Measurements from ENCODE around the gene CSF3R.
"Not testable (repeated sequence)": the region's sequence is repeated elsewhere in the genome, so short reads cannot be mapped to it uniquely, and the experiment has no call there.

The CSF3R gene

DNA sequence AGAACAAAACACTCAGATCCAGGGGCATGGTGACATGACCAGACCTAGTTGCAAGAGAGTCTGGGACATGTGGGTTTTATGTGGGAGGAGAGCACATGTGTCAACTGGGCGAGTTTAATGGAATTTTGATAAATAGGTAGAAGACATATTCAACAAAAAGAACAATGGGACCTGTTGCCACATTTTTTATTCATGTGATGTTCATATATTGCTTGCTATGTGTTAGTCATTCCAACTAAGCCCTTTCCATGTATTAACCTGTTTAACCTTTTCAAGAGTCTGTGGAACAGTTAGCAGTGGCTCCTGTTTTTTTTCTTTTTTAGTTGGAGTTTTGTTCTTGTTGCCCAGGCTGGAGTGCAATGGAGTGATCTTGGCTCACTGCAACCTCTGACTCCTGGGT lies 30.1 kb upstream of the CSF3R start:
- DNase-seq (ENCODE audit: low spot score): no peak

DNA sequence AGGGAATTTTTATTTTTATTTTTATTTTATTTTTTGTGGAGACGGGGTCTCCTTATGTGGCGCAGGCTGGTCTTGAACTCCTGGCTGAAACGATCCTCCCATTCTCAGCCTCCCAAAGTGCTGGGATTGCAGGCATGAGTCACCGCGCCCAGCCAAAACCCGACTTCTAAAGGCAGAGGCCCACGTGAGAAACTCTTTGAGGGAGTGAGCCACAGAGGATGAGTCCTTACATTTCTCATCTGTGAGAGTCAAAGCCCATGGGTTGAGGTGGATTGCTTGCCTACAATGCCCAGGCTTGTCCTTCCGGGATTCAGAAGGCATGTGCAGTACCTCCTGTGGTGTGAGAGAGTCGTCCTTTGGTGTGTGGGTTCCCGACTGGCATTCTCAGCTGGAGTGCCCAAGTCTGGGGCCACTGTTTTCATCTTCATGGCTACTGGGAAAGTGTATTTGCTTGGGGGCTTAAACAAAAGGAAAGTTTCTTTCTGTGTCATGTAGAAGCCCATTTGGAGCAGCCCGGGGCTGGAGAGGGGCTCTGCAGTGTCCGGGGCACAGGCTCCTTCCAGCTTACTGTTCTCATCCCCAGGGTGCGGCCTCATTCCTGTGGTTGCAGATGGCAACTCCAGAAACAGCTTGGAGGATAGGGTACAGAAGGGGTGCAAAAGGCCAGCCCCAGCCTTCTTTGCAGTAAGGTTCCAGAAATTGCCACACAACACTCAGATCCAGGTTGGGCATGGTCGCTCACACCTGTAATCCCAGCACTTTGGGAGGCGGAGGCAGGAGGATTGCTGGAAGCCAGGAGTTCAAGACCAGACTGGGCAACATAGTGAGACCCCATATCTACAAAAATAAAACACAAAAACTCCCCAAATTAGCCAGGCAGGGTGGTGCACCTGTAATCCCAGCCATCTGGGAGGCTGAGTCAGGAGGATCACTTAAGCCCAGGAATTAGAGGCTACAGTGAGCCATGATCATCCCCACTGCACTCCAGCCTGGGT lies 29.4 kb upstream of the CSF3R start:
- no peak for DNase-seq (ENCODE audit: low spot score)

DNA sequence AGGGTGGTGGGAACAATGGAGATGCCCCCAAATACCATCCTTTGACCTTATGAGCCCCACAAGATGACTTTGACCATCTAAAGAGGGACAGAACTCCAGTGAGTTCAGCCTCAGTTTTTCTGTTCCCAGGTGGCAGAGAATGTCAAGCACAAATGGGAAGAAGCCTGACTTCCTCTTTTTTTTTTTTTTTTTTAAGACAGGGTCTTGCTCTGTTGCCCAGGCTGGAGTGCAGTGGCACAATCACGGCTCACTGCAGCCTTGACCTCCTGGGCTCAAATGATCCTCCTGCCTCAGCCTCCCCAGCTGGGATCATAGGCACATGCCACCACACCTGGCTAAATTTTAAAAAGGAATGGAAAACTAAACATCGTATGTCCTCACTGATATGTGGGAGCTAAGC lies 28.5 kb upstream of the CSF3R start:
- DNase-seq (ENCODE audit: low spot score): not testable (repeated sequence)

DNA sequence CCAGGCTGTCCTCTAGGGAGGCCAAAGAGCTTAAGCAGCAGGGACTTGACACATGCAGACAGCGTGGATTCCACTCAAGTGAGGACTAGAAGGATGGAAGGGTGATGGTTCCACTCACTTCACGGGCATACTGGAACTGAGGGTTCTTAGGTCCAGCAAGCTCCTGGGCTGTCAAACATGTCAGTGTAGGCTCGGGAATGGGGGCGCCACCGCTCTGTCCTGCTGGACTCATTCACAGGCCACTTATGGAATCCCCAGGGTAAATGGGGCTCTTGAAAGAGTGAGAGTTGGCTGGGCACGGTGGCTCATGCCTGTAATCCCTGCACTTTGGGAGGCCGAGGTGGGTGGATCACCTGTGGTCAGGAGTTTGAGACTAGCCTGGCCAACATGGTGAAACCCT lies 27.7 kb upstream of the CSF3R start:
- DNase-seq (ENCODE audit: low spot score): no peak

DNA sequence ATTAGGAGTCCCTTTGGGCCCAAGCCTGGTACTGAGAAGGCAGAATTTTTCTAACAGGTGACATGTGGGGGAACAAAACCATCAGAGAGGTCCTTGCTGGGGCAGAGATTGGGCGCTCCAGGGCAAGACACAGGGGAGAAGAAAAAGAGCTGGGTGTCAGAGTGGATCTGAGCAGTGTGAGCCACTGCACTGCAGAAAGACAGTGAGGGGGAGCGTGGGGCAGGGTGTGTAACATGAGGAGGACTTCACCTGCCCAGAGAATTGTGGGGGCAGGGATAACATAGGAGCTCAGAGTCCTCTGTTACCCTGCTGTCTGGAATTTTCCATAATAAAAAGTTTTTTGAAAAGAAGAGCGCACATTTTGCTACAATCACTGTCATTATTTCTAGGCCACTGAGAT lies 25.5 kb upstream of the CSF3R start:
- no peak for DNase-seq (ENCODE audit: low spot score)

DNA sequence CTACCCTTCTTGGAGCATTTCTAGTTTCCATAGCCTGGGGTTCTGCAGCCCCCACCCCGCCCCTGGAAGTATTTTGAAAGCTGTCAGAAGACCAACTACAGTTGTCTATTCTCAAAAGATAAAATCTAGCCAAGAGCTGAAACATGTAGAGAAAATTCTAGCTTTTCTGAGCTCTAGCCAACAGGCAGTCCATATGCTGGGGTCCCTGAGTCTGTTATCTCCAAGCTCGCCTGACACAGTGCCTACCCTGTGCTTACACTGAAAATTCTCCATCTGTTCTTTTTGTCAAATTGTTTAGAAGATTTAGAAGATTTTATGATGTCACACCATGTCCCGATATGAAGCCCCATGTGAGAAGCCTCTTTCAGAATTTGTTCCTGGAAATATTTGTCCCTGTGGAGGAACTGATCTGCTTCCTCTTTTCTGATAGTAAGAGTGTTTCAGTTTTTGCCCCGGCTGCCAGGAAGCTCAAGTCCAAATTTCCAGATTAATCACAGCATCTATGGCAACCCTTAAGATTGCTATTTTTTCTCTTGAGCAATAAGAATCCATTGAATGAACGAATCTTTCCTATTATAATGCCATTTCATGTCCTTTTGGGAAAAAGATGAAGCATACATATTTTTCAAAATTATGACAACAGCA lies 23.7 kb upstream of the CSF3R start:
- DNase-seq (ENCODE audit: low spot score): no peak

DNA sequence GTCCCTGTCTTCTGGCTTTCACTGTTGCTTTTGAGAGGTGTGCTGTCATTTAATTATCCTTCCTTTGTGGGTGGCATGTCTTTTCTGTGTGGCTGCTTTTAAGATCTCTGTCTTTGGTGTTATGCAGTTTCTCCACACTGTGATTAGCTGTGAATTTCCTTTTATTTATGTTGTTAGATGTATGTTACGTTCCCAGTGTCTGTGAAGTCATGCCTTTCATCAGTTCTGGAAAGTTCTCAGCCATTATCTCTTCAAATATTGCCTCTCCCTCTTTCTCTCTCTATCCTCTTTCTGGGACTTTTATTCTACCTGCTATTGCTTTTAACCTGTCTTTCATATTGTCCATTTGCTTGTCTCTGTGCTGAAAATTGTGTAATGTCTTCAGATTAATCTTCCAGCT lies 21.0 kb upstream of the CSF3R start:
- DNase-seq (ENCODE audit: low spot score): no peak

DNA sequence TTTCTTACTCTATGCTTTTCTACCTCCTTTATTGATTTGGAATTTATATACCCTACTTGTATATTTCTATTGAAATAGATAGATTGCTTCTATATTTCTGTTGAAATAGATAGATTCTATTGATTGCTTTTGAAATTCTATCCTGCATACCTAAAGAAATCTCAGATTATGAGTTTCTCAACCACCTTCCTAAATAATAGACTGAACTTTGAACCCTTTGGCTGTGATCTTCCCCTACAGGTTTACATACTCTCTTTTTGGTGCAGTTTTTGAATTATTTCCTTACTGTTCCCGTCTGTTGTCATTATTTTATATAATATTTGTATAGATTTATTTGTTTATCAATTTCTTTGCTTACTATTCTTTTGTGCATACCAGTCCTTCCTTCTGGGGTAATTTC lies 20.4 kb upstream of the CSF3R start:
- no peak for DNase-seq (ENCODE audit: low spot score)

DNA sequence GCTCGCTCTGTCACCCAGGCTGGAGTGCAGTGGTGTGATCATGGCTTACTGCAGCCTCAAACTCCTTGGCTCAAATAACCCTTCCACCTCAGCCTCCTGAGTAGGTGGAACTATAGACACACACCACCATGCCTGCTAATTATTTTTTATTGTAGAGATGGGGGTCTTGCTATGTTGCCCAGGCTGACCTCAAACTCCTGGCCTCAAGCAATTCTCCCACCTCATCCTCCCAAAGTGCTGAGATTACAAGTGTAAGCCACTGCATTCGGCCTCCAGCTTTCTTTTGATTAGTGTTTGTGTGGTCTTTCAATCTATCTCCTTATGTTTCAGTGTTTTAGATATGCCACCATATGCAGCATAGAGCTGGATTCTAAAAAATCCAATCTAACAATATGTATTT lies 19.9 kb upstream of the CSF3R start:
- no peak for DNase-seq (ENCODE audit: low spot score)

DNA sequence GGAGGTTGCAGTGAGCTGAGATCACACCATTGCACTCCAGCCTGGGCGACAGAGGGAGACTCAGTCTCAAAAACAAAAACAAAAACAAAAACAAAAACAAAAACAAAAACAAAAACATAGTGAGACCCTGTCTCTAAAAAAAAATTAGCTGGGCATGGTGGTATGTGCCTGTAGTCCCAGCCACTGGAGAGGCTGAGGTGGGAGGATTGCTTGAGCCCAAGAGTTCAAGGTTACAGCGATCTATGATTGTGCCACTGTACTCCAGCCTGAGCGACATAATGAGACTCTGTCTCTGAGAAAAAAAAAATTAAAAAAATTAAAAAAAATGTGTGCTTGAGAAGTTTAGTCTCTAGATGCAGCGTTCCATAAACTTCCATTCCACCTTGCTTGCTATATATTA lies 19.2 kb upstream of the CSF3R start:
- not testable (repeated sequence) for DNase-seq (ENCODE audit: low spot score)

DNA sequence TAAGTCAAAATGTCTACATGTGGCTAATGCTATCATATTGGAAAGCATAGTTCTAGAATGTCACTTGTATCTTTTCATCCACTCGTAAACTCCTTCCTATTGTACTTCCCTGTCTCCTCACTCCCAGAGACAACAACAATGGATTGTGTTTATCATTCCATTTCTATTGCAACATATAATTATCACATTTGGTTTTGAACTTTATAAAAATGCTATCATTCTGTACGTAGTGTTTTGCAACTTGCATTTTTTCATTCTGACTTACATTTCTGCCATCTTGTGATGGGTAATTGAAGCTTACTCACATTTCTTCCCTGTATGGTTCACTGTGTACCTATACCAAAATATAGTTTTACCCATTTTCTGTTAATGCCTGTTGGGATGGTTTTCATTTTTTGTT lies 14.5 kb upstream of the CSF3R start:
- DNase-seq (ENCODE audit: low spot score): no peak

DNA sequence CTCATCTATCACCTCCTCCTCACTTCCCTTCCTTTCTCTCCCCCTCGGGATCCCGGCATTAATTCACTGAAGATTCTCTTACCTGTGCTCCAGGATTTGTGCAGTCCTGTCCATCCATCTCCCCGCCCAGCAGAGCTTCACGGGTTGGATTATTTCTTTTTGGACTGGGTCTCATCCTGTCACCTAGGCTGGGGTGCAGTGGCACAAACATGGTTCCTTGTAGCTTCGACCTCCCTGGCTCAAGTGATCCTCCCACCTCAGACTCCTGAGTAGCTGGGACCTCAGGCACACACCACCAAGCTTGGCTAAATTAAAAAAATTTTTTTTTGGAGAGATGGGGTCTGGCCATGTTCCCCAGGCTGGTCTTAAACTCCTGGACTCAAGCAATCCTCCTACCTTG lies 12.3 kb upstream of the CSF3R start:
- DNase-seq (ENCODE audit: low spot score): no peak

DNA sequence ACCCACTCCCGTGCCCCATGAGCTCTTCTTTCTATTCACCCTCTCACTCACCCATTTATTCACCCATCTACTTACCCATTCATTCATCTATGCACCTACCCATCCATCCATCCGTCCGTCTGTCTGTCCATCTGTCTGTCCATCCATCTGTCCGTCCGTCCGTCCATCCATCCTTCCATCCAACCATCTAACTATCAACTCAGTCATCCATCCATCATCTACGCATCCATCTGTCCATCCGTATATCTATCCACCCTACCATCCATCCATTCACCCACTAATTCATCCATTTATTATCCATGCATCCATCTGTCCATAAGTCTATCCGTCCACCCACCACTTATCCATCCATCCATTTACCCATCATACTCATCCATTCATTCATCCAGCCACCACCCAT lies 10.8 kb upstream of the CSF3R start:
- DNase-seq (ENCODE audit: low spot score): no peak

DNA sequence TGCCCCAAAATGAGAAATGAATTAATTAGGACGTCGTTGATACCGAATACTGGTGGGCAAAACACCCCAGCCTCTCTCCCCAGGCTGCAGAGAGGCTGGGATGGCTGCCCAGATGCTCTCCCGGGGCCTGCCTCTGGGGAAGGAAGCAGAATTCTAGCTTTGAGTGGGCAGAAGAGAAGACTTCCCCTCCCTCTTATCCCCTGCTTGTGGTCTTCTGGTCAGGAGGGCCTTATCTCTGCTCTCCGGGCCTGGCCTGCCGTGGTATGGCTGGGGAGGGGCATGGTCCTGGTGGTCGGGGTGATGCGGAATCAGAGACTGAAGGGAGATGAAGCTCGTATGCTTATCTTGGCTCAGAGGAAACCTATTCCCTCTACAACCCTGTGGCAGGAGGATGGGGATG lies 9.8 kb upstream of the CSF3R start:
- no peak for DNase-seq (ENCODE audit: low spot score)

DNA sequence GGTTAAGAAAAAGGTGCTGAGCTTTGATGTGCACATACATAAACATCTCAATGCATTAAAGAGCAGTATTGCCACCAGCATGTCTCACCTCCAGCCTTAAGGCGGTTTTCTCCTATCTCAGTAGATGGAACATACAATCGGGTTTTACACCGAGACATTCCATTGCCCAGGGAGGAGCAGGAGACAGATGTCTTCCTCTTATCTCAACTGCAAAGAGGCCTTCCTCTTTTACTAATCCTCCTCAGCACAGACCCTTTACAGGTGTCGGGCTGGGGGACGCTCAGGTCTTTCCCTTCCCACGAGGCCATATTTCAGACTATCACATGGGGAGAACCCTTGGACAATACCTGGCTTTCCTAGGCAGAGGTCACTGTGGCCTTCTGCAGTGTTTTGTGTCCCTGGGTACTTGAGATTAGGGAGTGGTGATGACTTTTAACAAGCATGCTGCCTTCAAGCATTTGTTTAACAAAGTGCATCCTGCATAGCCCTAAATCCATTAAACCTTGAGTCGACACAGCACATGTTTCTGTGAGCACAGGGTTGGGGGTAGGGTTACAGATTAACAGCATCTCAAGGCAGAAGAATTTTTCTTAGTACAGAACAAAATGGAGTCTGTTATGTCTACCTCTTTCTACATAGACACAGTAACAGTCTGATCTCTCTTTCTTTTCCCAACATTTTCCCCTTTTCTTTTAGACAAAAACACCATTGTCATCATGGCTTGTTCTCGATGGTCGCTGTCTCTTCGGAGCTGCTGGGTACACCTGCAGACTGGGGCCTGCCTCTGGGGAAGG lies 6.7 kb upstream of the CSF3R start:
- DNase-seq (ENCODE audit: low spot score): not testable (repeated sequence)

DNA sequence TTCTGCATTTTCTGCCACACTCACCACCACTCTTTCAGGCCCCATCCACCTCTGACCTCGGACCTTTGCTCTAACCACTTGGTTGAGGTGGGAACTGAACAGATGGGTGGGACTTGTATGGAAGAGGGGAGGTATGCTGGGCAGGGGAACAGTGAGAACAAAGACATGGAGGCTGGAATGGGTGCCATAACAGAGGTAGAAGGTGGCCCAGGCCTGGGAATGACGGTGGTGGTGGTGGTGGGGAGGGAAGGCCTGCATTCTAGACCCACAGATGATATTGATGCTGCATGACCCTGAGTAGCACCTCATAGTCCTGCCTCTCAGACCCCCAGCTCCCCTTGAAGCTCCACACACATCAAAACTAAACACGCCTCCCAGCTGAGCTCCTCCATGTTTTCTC lies 5.2 kb upstream of the CSF3R start:
- no peak for DNase-seq (ENCODE audit: low spot score)

DNA sequence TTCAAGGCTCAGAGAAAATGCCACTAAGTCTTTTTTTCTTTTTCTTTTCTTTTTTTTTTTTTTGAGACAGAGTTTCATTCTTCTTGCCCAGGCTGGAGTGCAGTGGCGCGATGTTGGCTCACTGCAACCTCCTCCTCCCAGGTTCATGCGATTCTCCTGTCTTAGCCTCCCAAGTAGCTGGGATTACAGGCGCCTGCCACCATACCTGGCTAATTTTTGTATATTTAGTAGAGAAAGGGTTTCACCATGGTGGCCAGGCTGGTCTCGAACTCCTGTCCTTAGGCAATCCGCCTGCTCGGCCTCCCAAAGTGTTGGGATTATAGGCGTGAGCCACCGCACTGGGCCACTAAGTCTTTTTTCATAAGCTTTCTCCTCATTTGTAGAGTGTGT lies 4.6 kb upstream of the CSF3R start:
- DNase-seq (ENCODE audit: low spot score): not testable (repeated sequence)

DNA sequence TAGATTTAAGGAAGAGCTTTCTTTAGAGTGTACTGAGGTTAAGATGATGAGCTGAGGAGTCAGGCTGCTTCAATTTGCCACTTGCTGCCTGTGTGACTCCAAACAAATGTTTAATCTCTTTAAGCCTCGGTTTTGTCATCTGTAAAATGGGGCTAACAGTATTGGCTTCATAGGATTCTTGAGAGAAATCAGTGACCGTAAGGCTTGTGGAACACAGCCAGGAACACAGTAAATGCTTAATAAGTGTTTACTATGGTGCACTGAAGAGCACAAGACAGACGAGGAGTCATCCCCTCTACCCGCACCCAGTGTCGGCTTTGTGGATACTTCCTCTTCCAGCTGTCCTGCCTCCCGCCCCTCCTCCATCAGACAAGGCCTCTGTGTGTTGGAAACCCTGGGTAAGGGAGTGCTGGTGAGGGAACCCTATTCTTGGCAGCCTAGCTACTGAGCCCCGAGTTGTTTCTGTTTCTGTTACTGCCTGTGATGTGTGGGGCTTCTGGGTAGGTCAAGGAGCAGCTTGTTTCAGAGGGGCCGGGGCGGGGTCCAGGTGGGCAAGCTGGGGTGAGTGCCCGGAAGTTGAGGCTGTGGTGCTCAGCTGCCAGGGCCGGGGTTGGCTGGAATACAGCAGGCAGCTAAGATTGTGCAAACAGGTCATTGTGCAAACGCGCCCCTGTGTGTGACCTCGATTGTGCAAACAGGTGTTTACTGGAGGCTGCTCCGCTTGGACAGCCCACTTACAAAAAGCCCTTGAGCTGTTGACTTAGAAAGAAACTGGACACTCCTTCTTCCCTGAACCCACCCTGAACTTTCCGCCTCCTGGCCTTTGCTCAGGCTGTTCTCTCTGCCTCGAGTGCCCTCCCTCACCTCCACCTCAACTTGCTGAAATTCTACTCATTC lies 4.0 kb upstream of the CSF3R start:
- no peak for DNase-seq (ENCODE audit: low spot score)

DNA sequence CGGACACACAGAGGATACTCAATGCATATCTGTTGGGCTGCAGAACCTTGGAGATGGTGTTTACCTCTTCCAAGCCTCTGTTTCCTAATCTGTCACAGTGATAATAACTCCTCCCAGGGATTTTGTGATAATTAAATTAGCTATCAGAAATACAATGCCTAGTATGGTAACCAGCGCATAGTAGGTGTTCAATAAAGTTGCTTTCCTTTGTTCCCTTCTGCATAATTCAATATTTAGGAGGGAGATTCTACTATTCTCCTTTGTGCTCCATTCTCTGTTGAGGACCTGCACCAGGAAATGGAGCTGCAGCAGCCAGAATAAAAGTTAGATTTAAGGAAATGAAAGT lies 3.4 kb upstream of the CSF3R start:
- DNase-seq (ENCODE audit: low spot score): no peak

DNA sequence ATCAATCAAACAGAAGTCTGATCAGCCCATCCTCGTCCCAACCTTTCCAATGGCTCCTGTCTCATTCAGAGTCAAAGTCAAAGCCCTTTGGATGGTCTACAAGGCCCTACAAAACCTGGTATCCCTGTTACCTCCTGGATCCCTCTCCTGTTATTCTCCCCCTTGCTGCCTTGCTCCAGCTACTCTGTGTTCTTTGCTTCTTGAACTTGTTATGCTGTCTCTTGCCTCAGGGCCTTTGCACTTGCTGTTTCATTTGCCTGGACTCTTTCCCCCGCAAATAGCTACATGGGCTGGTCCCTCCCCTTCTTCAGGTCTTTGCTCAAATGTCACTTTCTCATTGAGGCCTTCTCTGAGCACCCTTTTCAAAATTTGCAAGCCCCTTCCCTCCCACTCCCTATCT lies 1.4 kb upstream of the CSF3R start:
- no peak for DNase-seq (ENCODE audit: low spot score)

DNA sequence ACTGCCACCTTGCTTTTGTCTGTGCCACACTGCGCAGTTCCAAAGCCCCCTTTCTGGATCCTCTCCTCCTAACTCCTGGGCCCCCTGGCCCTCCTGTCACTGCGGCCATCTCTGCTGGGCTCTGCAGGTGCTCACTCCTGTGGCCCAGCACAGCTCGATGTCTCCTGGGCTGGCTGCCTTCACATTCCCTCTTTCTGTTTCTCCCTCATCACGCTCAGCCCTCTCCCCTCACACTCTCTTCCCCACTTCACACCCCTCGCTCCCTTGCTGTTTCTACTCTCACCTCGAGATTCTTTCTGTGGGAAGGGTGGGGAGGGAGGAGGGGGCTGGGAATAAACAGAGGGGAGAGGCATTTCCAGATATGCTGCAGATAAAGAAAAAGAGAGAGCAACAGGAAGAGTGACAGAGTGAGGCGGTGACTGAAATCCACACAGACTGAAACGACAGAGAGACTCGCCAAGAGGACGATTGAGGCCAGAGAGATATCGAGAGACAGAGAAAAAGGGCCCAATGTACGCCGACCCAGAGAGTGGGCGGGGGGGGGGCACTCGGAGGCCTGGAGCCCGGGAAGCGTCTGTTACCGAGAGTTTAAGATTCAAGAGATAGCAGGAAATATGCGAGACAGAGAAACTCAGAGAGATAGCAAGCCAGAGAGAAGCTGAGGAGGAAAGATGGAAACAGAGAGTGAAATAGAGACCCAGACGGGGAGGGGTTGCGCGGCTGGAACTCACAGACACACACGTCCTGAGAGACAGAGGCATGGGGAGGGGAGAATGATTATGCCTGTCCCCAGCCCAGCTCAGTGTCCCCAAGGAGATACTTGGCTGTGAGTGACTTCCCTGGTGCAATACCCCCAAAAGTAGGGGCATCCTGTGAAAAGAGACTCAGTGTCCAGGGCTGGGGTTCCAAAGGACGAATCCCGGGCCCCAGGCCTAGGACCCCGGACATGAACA lies 666 bp downstream of the CSF3R start:
- DNase-seq (ENCODE audit: low spot score): peak; percentile 39

Measured in GM03348 (cell line).